Tibial nerve (tissue), 3 donors: Measurements from ENCODE around the gene TRAK1.

Source experiments
- POLR2A ChIP-seq, 2 donors: fragments of 450-650 bp; IDR thresholded peaks; one replicate each; pipeline ENCODE4 v1.6.1; 2017; ENCODE audit warnings: antibody characterized with exemption in 2 of 2, mild to moderate bottlenecking in 2 of 2, moderate library complexity in 2 of 2
- TF ChIP-seq, protein P1 (sequence below), 5 experiments: fragments of 200-600 bp in 3 of 5; fragments of 450-650 bp in 2 of 5; sonication (generic) in 3 of 5; IDR thresholded peaks; one replicate each; pipeline ENCODE4 v1.5.1; 2016 to 2019; ENCODE audit warnings: antibody characterized with exemption in 5 of 5, mild to moderate bottlenecking in 3 of 5, moderate library complexity in 2 of 5

DNA sequence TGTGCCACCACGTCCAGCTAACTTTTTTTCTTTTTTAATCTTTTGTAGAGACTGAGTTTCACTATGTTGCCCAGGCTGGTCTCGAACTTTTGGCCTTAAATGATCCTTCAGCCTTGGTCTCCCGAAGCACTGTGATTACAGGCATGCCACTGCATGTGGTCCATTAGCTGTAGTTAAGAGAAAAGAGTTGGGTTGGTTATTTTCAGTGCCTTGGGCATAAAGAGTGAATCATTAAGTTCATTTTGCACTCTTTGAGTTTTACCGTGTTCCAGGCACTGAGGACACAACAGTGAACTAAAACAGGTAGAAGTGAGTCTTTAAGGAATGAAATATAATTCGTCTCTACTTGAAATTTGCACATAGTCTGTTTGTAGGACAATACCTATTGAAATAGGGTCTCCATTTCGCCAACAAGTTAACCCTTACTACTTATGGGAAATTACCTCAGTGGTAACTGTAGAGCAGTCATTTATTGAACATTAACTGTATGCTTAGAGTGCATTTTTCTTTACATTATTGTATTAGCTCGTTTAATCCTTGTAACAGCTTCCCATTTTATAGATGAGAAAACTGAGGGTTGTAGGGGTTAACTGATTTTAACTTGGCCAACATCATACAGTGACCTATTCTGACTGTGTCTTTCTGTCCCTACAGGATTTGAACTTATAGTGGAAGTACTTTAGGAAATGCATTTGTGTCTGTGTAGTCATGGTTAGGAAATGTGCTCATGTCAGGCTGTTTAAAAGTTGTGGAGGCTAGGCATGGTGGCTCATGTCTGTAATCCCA, 22.7 kb upstream of the TRAK1 start:
- TF ChIP-seq POLR2A (IDR thresholded peaks at IDR 0.05): no peak
- TF ChIP-seq, protein P1, sequence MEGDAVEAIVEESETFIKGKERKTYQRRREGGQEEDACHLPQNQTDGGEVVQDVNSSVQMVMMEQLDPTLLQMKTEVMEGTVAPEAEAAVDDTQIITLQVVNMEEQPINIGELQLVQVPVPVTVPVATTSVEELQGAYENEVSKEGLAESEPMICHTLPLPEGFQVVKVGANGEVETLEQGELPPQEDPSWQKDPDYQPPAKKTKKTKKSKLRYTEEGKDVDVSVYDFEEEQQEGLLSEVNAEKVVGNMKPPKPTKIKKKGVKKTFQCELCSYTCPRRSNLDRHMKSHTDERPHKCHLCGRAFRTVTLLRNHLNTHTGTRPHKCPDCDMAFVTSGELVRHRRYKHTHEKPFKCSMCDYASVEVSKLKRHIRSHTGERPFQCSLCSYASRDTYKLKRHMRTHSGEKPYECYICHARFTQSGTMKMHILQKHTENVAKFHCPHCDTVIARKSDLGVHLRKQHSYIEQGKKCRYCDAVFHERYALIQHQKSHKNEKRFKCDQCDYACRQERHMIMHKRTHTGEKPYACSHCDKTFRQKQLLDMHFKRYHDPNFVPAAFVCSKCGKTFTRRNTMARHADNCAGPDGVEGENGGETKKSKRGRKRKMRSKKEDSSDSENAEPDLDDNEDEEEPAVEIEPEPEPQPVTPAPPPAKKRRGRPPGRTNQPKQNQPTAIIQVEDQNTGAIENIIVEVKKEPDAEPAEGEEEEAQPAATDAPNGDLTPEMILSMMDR (IDR thresholded peaks at IDR 0.05): no peak
